ENCODE data around the gene IFNE.

DNA sequence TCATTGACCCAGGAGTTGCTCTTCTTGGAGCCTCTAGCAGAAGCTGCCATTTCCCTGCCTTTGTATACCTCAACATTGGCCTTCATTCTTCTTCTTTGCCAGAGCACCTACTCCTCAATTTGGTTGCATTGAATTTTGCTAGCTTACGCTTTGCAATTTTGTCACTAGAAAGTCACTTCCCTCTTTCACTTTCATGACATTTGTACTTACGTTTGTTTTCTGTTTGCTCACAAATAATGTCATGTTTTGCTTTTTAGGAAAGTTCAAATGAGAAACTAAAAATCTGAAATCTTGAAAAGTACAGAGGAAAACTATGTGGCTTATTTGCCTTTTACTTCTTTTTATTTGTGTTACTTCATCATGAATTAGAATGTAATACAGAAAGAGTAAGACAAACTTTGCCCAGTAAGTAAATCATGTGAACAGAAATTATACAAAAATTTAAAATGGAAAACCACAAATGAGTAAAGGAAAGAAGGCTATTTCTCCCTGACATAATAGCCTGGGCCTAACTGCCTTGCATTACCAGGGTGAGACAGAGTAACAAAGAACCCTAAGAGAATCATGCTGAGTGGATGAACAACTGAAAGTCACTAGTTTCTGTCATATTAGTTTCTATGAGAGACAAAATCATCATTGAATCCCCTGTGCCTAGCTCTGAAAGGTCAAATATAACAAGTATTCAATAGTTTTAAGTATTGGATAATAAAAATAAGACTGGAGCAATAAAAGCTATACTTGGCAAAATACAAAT lies 49.3 kb downstream of the IFNE start:
- TF ChIP-seq POLR2A (IDR thresholded peaks at IDR 0.05) (no peak), CTCF (IDR thresholded peaks at IDR 0.05) (no peak)

Measured in Peyer's patch (tissue), 4 donors.